ENCODE data around the gene IFT122. TPM values are rescaled to one million over a fixed set of nuclear protein-coding genes. Genes with fewer than 3 reads are reported as not detected.

The IFT122 gene
- total RNA-seq, 2 experiments from 2014 or later = 22.7 to 26.7 TPM

DNA sequence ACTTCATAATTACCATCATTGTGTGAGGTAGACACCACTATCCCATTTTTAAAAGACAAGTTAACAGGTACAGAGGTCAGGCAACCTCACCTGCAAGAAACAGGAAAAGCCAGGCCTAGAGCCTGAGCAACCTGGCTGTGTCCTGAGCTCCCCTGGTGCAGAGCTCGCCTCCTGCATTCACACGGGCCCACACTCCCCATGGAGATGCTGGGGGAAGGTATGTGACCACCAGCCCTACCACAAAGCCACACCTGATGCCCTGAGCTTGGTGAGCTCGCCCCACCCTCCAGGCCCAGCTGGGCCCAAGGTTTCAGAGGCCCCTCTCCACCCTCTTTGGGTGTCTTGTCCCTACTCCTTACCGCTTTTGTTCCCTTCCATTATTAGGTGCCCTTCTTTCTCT, 10.4 kb upstream of the IFT122 start:
- Histone ChIP-seq H3K4me1 (ENCODE audit: insufficient read depth, low read length) (peaks cover 15% of the 10 kb centered on the region), H3K4me3 (ENCODE audit: low read length) (no peak overlapping the region), H3K9me3 (ENCODE audit: control insufficient read depth in 1 of 2, insufficient read depth in 1 of 2, low read length in 2 of 2) (no peaks in the 10 kb centered on the region), H3K36me3 (ENCODE audit: insufficient read depth, low read length) (peaks cover 44% of the 10 kb centered on the region), H3K27ac (ENCODE audit: low read depth in 1 of 2, low read length in 2 of 2) (no peak overlapping the region), H3K27me3 (ENCODE audit: control insufficient read depth in 1 of 2, insufficient read depth in 2 of 2, low read length in 2 of 2) (no peaks in the 10 kb centered on the region)
- TF ChIP-seq, protein P1, sequence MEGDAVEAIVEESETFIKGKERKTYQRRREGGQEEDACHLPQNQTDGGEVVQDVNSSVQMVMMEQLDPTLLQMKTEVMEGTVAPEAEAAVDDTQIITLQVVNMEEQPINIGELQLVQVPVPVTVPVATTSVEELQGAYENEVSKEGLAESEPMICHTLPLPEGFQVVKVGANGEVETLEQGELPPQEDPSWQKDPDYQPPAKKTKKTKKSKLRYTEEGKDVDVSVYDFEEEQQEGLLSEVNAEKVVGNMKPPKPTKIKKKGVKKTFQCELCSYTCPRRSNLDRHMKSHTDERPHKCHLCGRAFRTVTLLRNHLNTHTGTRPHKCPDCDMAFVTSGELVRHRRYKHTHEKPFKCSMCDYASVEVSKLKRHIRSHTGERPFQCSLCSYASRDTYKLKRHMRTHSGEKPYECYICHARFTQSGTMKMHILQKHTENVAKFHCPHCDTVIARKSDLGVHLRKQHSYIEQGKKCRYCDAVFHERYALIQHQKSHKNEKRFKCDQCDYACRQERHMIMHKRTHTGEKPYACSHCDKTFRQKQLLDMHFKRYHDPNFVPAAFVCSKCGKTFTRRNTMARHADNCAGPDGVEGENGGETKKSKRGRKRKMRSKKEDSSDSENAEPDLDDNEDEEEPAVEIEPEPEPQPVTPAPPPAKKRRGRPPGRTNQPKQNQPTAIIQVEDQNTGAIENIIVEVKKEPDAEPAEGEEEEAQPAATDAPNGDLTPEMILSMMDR (IDR thresholded peaks at IDR 0.05) = no peak
- Mint-ChIP-seq H3K9me3 (no peaks in the 10 kb centered on the region), H3K27ac (no peak overlapping the region), H3K36me3 (ENCODE audit: low read depth) (peaks cover 48% of the 10 kb centered on the region), H3K4me3 (no peak overlapping the region), H3K4me1 (ENCODE audit: low read depth) (peaks cover 21% of the 10 kb centered on the region), H3K27me3 (no peaks in the 10 kb centered on the region)
- CTCF ChIA-PET = interaction anchor here (1.0 to 1.6 kb wide), 3 partner anchors 9 to 113 kb away, joined by 3 to 4 read pairs (median 3); no protein-coding TSS in a partner anchor
- DNase-seq (no peak), ATAC-seq (ENCODE audit: poor library complexity) (no peak)
- intact Hi-C loops (cut with DNase I, micrococcal nuclease) = loop anchor here in 1 of 2 experiments (2.0 kb wide), 1 partner anchor 31 kb away; no protein-coding TSS in a partner anchor
- POLR2A ChIA-PET = interaction anchor here (2.2 to 4.8 kb wide), 2 partner anchors 10 to 113 kb away, joined by 10 to 62 read pairs; partner anchors contain the start of genes IFT122 and MBD4

DNA sequence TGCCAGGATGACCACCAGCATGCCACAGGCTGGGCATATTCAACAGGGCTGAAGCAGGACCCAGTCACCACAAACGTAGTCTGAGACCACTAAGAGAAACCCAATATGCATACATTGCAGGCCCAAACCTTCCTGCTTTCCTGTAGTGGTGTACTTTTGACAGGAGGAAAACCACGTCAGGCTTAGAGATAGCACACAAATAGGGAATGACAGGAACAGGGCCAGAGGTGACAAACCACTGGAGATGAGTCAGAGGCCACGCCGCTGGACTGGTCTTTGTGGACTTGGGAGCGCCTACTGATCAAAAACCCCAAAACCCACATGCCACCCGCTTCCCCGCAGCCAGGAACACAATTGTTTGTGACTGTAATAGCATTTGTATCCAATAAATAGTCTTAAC, 8.0 kb upstream of the IFT122 start:
- H3K4me3 Mint-ChIP-seq = no peak overlapping the region
- no peak for DNase-seq
- TF ChIP-seq, protein P1 (IDR thresholded peaks at IDR 0.05) = no peak
- no peak overlapping the region for H3K27ac ChIP-seq (ENCODE audit: low read depth in 1 of 2, low read length in 2 of 2)
- no peaks in the 10 kb centered on the region for H3K9me3 Mint-ChIP-seq
- no peaks in the 10 kb centered on the region for H3K9me3 ChIP-seq (ENCODE audit: control insufficient read depth in 1 of 2, insufficient read depth in 1 of 2, low read length in 2 of 2)
- no peak for ATAC-seq (ENCODE audit: poor library complexity)
- H3K27ac Mint-ChIP-seq = no peak overlapping the region
- H3K4me1 Mint-ChIP-seq (ENCODE audit: low read depth) = peaks cover 44% of the 10 kb centered on the region
- CTCF ChIA-PET = no interaction called here
- no peaks in the 10 kb centered on the region for H3K27me3 ChIP-seq (ENCODE audit: control insufficient read depth in 1 of 2, insufficient read depth in 2 of 2, low read length in 2 of 2)
- H3K36me3 Mint-ChIP-seq (ENCODE audit: low read depth) = peaks cover 71% of the 10 kb centered on the region
- no peaks in the 10 kb centered on the region for H3K27me3 Mint-ChIP-seq
- H3K36me3 ChIP-seq (ENCODE audit: insufficient read depth, low read length) = peaks cover 61% of the 10 kb centered on the region
- POLR2A ChIA-PET = no interaction called here
- intact Hi-C loops (cut with DNase I, micrococcal nuclease) = no loop called here
- no peak overlapping the region for H3K4me3 ChIP-seq (ENCODE audit: low read length)
- H3K4me1 ChIP-seq (ENCODE audit: insufficient read depth, low read length) = peaks cover 15% of the 10 kb centered on the region

DNA sequence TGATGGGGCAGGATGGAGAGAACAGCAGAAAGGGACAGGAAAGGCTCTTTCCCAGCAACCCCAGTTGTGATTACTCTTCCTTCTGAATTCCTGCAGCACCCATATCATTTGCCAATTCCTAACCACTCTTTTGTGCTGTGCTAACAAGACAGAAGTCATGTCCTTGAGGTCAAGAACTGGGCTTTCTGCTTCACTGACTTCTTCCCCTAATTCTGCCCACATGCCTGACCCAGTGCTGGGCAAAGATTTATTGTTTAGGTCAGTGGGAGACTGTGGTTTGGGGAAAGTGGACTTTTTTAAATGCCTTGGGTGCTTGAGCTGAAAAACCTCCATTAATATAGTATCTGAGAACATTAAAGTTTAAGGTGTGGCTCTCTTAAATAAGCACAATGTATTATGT, 7.4 kb upstream of the IFT122 start:
- H3K27me3 ChIP-seq (ENCODE audit: control insufficient read depth in 1 of 2, insufficient read depth in 2 of 2, low read length in 2 of 2) = no peaks in the 10 kb centered on the region
- Mint-ChIP-seq H3K36me3 (ENCODE audit: low read depth) (peaks cover 75% of the 10 kb centered on the region), H3K4me1 (ENCODE audit: low read depth) (peaks cover 45% of the 10 kb centered on the region), H3K27me3 (no peaks in the 10 kb centered on the region), H3K9me3 (no peaks in the 10 kb centered on the region), H3K27ac (no peak overlapping the region), H3K4me3 (no peak overlapping the region)
- H3K4me1 ChIP-seq (ENCODE audit: insufficient read depth, low read length) = peaks cover 14% of the 10 kb centered on the region
- ChIA-PET CTCF (no interaction called here), POLR2A (interaction anchor here (1.4 kb wide), 1 partner anchor 117 kb away, joined by 3 read pairs; a partner anchor contains a TSS)
- DNase-seq (no peak), ATAC-seq (ENCODE audit: poor library complexity) (no peak)
- no peak overlapping the region for H3K27ac ChIP-seq (ENCODE audit: low read depth in 1 of 2, low read length in 2 of 2)
- H3K36me3 ChIP-seq (ENCODE audit: insufficient read depth, low read length) = peaks cover 67% of the 10 kb centered on the region
- no peaks in the 10 kb centered on the region for H3K9me3 ChIP-seq (ENCODE audit: control insufficient read depth in 1 of 2, insufficient read depth in 1 of 2, low read length in 2 of 2)
- no peak overlapping the region for H3K4me3 ChIP-seq (ENCODE audit: low read length)
- TF ChIP-seq, protein P1 (IDR thresholded peaks at IDR 0.05) = no peak
- intact Hi-C loops (cut with DNase I, micrococcal nuclease) = no loop called here
